SK-N-SH treated with all-trans-retinoic acid at 6 μM for 48 hours (cell line): ENCODE data around the gene TEX261.

Source experiments
- ATAC-seq: fragments of 200-7000 bp; cut with Tn5 transposase; 3 replicates; pipeline ENCODE4 v1.9.1; 2020; ENCODE audit warnings: mild to moderate bottlenecking, moderate library complexity
- ARNTL ChIP-seq: fragments of 450-650 bp; formaldehyde crosslinking; IDR thresholded peaks from 2 replicates; pipeline ENCODE4 v1.5.0; 2020; ENCODE audit warnings: low read depth, mild to moderate bottlenecking, moderate library complexity, borderline replicate concordance
- BACH2 ChIP-seq: fragments of 250-450 bp; sonication (Bioruptor Pico); IDR thresholded peaks from 2 replicates; pipeline ENCODE4 v1.9.0; 2021; ENCODE audit warnings: mild to moderate bottlenecking, borderline replicate concordance
- CSDC2 ChIP-seq: fragments of 250-450 bp; sonication (Bioruptor Pico); IDR thresholded peaks from 2 replicates; pipeline ENCODE4 v1.5.0; 2020; ENCODE audit warnings: mild to moderate bottlenecking, moderate library complexity
- ESRRG ChIP-seq: fragments of 250-450 bp; sonication (Bioruptor Pico); IDR thresholded peaks from 2 replicates; pipeline ENCODE4 v1.6.1; 2021; ENCODE audit warnings: mild to moderate bottlenecking
- GLIS3 ChIP-seq: fragments of 250-450 bp; sonication (Bioruptor Pico); IDR thresholded peaks from 2 replicates; pipeline ENCODE4 v1.5.0; 2020; ENCODE audit warnings: mild to moderate bottlenecking, moderate library complexity
- PPARA ChIP-seq: fragments of 250-450 bp; sonication (Bioruptor Pico); IDR thresholded peaks from 2 replicates; pipeline ENCODE4 v1.5.0; 2020; ENCODE audit warnings: mild to moderate bottlenecking, borderline replicate concordance
- RARB ChIP-seq: fragments of 250-450 bp; sonication (Bioruptor Pico); IDR thresholded peaks from 2 replicates; pipeline ENCODE4 v1.8.0; 2021; ENCODE audit warnings: mild to moderate bottlenecking, moderate library complexity
- TCF4 ChIP-seq: fragments of 250-450 bp; sonication (Bioruptor Pico); IDR thresholded peaks from 2 replicates; pipeline ENCODE4 v1.8.0; 2021; ENCODE audit warnings: mild to moderate bottlenecking, moderate library complexity, borderline replicate concordance
- ZC3H10 ChIP-seq: fragments of 250-450 bp; sonication (Bioruptor Pico); IDR thresholded peaks from 2 replicates; pipeline ENCODE4 v1.5.1; 2021; ENCODE audit warnings: mild to moderate bottlenecking, moderate library complexity
- ZFP3 ChIP-seq: fragments of 250-450 bp; sonication (Bioruptor Pico); IDR thresholded peaks from 2 replicates; pipeline ENCODE4 v1.5.0; 2020; ENCODE audit warnings: mild to moderate bottlenecking, moderate library complexity
- ZFP30 ChIP-seq: fragments of 450-650 bp; formaldehyde crosslinking; IDR thresholded peaks from 2 replicates; pipeline ENCODE4 v1.5.0; 2022; ENCODE audit warnings: mild to moderate bottlenecking, moderate library complexity
- ZNF70 ChIP-seq: fragments of 450-650 bp; formaldehyde crosslinking; IDR thresholded peaks from 2 replicates; pipeline ENCODE4 v1.5.0; 2020; ENCODE audit warnings: mild to moderate bottlenecking, moderate library complexity
- TF ChIP-seq, protein P1 (sequence below): fragments of 250-450 bp; sonication (Bioruptor Pico); IDR thresholded peaks from 2 replicates; pipeline ENCODE4 v1.8.0; 2020; ENCODE audit warnings: mild to moderate bottlenecking, moderate library complexity, borderline replicate concordance
- TF ChIP-seq, protein P2 (sequence below): fragments of 250-450 bp; sonication (Bioruptor Pico); IDR thresholded peaks from 2 replicates; pipeline ENCODE4 v1.5.0; 2020; ENCODE audit warnings: mild to moderate bottlenecking, moderate library complexity
- TF ChIP-seq, protein P3 (sequence below): fragments of 250-450 bp; sonication (Bioruptor Pico); IDR thresholded peaks from 2 replicates; pipeline ENCODE4 v1.8.0; 2021; ENCODE audit warnings: low read depth, mild to moderate bottlenecking, moderate library complexity, borderline replicate concordance

TEX261 gene

DNA sequence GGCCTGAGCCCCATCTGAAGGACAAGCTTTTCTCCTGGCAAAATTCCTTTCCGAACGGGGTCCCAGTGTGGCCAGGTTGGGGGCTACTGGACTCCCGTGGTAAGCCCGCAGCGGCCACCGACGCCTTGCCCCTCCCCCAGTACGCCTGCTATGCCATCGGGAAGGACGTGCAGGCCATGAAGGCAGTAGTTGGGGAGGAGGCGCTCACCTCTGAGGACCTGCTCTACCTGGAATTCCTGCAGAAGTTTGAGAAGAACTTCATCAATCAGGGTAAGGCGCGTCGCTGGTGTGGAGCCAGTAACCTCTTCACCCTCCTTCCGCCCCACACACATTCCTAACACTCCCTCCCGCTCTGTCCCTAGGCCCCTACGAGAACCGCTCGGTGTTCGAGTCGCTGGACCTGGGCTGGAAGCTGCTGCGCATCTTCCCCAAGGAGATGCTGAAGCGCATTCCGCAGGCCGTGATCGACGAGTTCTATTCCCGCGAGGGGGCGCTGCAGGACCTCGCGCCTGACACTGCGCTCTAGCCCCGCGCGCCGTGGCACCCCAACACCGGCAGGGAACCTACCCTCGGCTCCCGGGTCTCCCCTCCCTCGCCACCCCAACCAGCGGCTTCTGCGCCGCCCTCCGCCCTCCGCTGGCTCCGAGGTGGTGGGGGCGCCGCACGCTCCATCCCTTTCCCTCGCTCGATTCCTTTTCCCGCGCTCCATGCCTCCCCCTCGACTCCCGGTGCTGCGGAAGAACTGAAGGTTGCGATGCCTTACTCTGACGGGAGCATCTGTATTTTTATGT is 29.9 kb downstream of the TEX261 start (continued):
- TF ChIP-seq, protein P1, sequence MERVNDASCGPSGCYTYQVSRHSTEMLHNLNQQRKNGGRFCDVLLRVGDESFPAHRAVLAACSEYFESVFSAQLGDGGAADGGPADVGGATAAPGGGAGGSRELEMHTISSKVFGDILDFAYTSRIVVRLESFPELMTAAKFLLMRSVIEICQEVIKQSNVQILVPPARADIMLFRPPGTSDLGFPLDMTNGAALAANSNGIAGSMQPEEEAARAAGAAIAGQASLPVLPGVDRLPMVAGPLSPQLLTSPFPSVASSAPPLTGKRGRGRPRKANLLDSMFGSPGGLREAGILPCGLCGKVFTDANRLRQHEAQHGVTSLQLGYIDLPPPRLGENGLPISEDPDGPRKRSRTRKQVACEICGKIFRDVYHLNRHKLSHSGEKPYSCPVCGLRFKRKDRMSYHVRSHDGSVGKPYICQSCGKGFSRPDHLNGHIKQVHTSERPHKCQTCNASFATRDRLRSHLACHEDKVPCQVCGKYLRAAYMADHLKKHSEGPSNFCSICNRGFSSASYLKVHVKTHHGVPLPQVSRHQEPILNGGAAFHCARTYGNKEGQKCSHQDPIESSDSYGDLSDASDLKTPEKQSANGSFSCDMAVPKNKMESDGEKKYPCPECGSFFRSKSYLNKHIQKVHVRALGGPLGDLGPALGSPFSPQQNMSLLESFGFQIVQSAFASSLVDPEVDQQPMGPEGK (CRISPR knock-in tag), result no peak

DNA sequence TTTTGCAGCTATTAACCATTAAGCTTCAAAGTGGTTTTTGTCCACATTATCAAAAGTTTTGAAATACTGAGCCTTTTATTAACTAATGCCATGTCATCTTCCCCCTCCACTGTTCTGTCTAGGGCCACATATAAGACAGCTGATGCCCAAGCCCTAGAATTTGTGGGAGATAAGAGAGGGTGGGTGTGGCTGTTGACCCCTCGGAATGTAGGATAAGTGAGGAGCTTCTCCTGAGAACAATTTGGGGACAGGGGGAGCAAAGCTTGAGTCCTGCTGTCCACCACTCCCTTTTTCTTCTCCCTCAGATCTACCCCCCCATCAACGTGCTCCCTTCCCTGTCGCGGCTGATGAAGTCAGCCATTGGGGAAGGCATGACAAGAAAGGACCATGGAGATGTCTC is 30.5 kb downstream of the TEX261 start:
- ATAC-seq, result no peak
- TF ChIP-seq BACH2 (CRISPR knock-in tag) (no peak), ARNTL (CRISPR knock-in tag) (no peak), ZFP30 (no peak), ZNF70 (CRISPR knock-in tag) (no peak), ZFP3 (CRISPR knock-in tag) (no peak), PPARA (CRISPR knock-in tag) (no peak), ZC3H10 (no peak), GLIS3 (CRISPR knock-in tag) (no peak)
- TF ChIP-seq, protein P2, sequence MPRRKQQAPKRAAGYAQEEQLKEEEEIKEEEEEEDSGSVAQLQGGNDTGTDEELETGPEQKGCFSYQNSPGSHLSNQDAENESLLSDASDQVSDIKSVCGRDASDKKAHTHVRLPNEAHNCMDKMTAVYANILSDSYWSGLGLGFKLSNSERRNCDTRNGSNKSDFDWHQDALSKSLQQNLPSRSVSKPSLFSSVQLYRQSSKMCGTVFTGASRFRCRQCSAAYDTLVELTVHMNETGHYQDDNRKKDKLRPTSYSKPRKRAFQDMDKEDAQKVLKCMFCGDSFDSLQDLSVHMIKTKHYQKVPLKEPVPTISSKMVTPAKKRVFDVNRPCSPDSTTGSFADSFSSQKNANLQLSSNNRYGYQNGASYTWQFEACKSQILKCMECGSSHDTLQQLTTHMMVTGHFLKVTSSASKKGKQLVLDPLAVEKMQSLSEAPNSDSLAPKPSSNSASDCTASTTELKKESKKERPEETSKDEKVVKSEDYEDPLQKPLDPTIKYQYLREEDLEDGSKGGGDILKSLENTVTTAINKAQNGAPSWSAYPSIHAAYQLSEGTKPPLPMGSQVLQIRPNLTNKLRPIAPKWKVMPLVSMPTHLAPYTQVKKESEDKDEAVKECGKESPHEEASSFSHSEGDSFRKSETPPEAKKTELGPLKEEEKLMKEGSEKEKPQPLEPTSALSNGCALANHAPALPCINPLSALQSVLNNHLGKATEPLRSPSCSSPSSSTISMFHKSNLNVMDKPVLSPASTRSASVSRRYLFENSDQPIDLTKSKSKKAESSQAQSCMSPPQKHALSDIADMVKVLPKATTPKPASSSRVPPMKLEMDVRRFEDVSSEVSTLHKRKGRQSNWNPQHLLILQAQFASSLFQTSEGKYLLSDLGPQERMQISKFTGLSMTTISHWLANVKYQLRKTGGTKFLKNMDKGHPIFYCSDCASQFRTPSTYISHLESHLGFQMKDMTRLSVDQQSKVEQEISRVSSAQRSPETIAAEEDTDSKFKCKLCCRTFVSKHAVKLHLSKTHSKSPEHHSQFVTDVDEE, result no peak
- TF ChIP-seq, protein P3, sequence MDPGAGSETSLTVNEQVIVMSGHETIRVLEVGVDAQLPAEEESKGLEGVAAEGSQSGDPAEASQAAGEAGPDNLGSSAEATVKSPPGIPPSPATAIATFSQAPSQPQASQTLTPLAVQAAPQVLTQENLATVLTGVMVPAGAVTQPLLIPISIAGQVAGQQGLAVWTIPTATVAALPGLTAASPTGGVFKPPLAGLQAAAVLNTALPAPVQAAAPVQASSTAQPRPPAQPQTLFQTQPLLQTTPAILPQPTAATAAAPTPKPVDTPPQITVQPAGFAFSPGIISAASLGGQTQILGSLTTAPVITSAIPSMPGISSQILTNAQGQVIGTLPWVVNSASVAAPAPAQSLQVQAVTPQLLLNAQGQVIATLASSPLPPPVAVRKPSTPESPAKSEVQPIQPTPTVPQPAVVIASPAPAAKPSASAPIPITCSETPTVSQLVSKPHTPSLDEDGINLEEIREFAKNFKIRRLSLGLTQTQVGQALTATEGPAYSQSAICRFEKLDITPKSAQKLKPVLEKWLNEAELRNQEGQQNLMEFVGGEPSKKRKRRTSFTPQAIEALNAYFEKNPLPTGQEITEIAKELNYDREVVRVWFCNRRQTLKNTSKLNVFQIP (CRISPR knock-in tag), result no peak

DNA sequence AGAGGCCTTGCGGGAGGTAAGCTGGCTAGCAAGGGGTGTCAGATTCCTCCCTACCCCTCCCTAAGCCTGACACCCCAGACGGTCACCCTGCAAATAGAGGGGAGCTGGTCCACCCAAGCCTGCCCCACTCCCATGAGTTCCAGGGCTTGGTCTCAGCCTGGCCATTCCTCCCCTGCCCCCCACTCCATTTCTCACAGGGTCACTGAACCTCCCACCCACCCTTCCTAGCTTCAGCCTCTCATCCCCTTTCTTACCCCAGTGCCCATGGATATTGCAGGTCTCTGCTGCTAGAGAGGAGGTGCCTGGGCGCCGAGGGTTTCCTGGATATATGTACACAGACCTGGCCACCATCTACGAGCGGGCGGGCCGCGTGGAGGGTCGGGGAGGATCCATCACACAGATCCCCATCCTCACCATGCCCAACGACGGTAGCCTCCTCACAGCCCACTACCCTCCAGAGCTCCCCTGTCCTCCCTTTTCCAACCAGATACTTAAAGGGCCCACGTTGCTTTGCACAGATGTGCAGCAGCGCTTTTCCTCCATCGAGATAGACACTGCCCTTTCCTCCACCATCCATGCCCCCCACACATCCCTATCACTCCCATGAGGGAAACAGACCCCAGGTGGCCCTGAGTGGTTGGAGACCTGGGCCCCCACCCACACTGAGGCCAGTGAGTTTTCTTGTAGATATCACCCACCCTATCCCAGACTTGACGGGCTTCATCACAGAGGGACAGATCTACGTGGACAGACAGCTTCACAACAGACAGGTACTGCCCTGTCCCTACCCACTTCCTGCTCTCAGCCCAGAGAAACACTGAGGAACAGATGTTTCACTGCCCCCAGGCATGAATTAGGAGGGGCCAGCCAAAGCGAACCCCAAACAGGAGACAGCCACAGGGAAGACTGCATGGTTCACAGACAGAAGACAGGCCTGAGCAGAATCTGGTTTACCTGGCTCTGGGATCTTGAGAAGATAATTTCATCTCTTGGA is 31.5 kb downstream of the TEX261 start:
- no peak for ATAC-seq
- TF ChIP-seq ZFP30 (no peak), TCF4 (CRISPR knock-in tag) (no peak), CSDC2 (no peak), ZFP3 (CRISPR knock-in tag) (no peak), ZNF70 (CRISPR knock-in tag) (no peak), ZC3H10 (no peak), ARNTL (CRISPR knock-in tag) (no peak), PPARA (CRISPR knock-in tag) (no peak), GLIS3 (CRISPR knock-in tag) (no peak), RARB (no peak), ESRRG (no peak), BACH2 (CRISPR knock-in tag) (no peak)
- TF ChIP-seq, protein P2, result no peak
- TF ChIP-seq, all 23 proteins: peak for 0
